Loucy (cell line): Measurements from ENCODE around the gene BCL2.

Source experiments
- H2AFZ ChIP-seq: fragments of 200-600 bp; sonication (generic); 2 replicates; pipeline ENCODE4 v1.6.0; 2016; ENCODE audit warnings: antibody characterized with exemption, mild to moderate bottlenecking, low read length, moderate library complexity
- H3F3A ChIP-seq: fragments of 200-600 bp; 2 replicates; pipeline ENCODE4 v1.6.0; 2016; ENCODE audit warnings: antibody characterized with exemption, low read depth, mild to moderate bottlenecking
- H3K27me3 ChIP-seq: fragments of 200-600 bp; sonication (generic); 2 replicates; pipeline ENCODE4 v1.6.1; 2014; ENCODE audit warnings: low read length, mild to moderate bottlenecking; ENCODE audit not compliant: insufficient read depth, poor library complexity, severe bottlenecking
- H3K36me3 ChIP-seq: fragments of 200-600 bp; sonication (generic); 2 replicates; pipeline ENCODE4 v1.6.1; 2016; ENCODE audit warnings: low read length; ENCODE audit not compliant: insufficient read depth
- H3K4me1 ChIP-seq: fragments of 200-600 bp; sonication (generic); 2 replicates; pipeline ENCODE4 v1.5.1; 2014; ENCODE audit warnings: low read length, mild to moderate bottlenecking; ENCODE audit not compliant: insufficient read depth, poor library complexity, severe bottlenecking
- H3K4me2 ChIP-seq: fragments of 200-600 bp; sonication (generic); 2 replicates; pipeline ENCODE4 v1.6.0; 2014; ENCODE audit warnings: antibody characterized with exemption, low read length, low read depth, mild to moderate bottlenecking; ENCODE audit not compliant: poor library complexity, severe bottlenecking
- H3K4me3 ChIP-seq: fragments of 200-600 bp; sonication (generic); 2 replicates; pipeline ENCODE4 v1.5.1; 2014; ENCODE audit warnings: low read length, mild to moderate bottlenecking, mixed read lengths; ENCODE audit not compliant: poor library complexity, severe bottlenecking
- H3K79me2 ChIP-seq: fragments of 200-600 bp; sonication (generic); 2 replicates; pipeline ENCODE4 v1.6.1; 2014; ENCODE audit warnings: low read length; ENCODE audit not compliant: insufficient read depth
- H3K9ac ChIP-seq: fragments of 200-600 bp; sonication (generic); 2 replicates; pipeline ENCODE4 v1.6.0; 2014; ENCODE audit warnings: mild to moderate bottlenecking, low read depth, low read length, moderate library complexity; ENCODE audit not compliant: poor library complexity, severe bottlenecking
- H3K9me2 ChIP-seq: fragments of 200-600 bp; sonication (generic); replicated peaks from 2 replicates; pipeline ENCODE4 v1.6.1; 2016; ENCODE audit warnings: low read depth, low read length, mixed read lengths
- H3K9me3 ChIP-seq: fragments of 200-600 bp; sonication (generic); 2 replicates; pipeline ENCODE4 v1.6.1; 2014; ENCODE audit warnings: mild to moderate bottlenecking, antibody characterized with exemption, low read length, low read depth; ENCODE audit not compliant: insufficient read depth
- H4K20me1 ChIP-seq: fragments of 200-600 bp; sonication (generic); 2 replicates; pipeline ENCODE4 v1.6.0; 2014; ENCODE audit warnings: antibody characterized with exemption, low read length, mild to moderate bottlenecking; ENCODE audit not compliant: insufficient read depth, poor library complexity, severe bottlenecking
- CTCF ChIP-seq: fragments of 200-600 bp; sonication (generic); conservative IDR thresholded peaks from 2 replicates; pipeline ENCODE4 v1.5.1; 2014; ENCODE audit warnings: mild to moderate bottlenecking, antibody characterized with exemption, low read length
- EZH2phosphoT487 ChIP-seq: fragments of 200-600 bp; IDR thresholded peaks from 2 replicates; pipeline ENCODE4 v1.6.1; 2018; ENCODE audit warnings: antibody characterized with exemption, mild to moderate bottlenecking, moderate library complexity, borderline replicate concordance

BCL2 gene

GRCh38 chr18:63292831-63293683 is 26.5 kb downstream of the BCL2 start:
- peaks cover 4% of the 10 kb centered on the region for H3K4me1 ChIP-seq
- no peaks in the 10 kb centered on the region for H3K9me3 ChIP-seq
- H2AFZ ChIP-seq, result no peak overlapping the region
- H3K4me2 ChIP-seq, result no peak overlapping the region
- H4K20me1 ChIP-seq, result peaks cover 10% of the 10 kb centered on the region
- no peaks in the 10 kb centered on the region for H3F3A ChIP-seq
- TF ChIP-seq EZH2phosphoT487, result no peak
- no peak for TF ChIP-seq CTCF
- H3K27me3 ChIP-seq, result no peaks in the 10 kb centered on the region
- no peak overlapping the region for H3K4me3 ChIP-seq
- H3K36me3 ChIP-seq, result peaks cover 42% of the 10 kb centered on the region; the same call in 1 of the 2 replicates
- H3K9me2 ChIP-seq, result no peaks in the 10 kb centered on the region
- peaks cover 91% of the 10 kb centered on the region for H3K79me2 ChIP-seq
- H3K9ac ChIP-seq, result no peak overlapping the region

- peaks cover 92% of the 10 kb centered on the region for H3K79me2 ChIP-seq
- H2AFZ ChIP-seq, result no peak overlapping the region
- no peak overlapping the region for H3K9ac ChIP-seq
- H4K20me1 ChIP-seq, result peaks cover 12% of the 10 kb centered on the region
- H3F3A ChIP-seq, result no peaks in the 10 kb centered on the region
- no peaks in the 10 kb centered on the region for H3K27me3 ChIP-seq
- H3K9me2 ChIP-seq, result no peaks in the 10 kb centered on the region
- no peak overlapping the region for H3K4me3 ChIP-seq
- no peak overlapping the region for H3K4me2 ChIP-seq
- H3K9me3 ChIP-seq, result no peaks in the 10 kb centered on the region
- H3K36me3 ChIP-seq, result peaks cover 30% of the 10 kb centered on the region; the same call in 1 of the 2 replicates
- TF ChIP-seq EZH2phosphoT487 (no peak), CTCF (no peak)
- no peaks in the 10 kb centered on the region for H3K4me1 ChIP-seq
These were observed 28.3 kb downstream of the BCL2 start for GRCh38 chr18:63291278-63291677.

- peaks cover 92% of the 10 kb centered on the region for H3K79me2 ChIP-seq
- no peaks in the 10 kb centered on the region for H3F3A ChIP-seq
- peaks cover 28% of the 10 kb centered on the region; the same call in 1 of the 2 replicates for H3K36me3 ChIP-seq
- no peak overlapping the region for H3K9ac ChIP-seq
- H3K4me3 ChIP-seq, result no peak overlapping the region
- H3K9me3 ChIP-seq, result no peaks in the 10 kb centered on the region
- TF ChIP-seq CTCF (no peak), EZH2phosphoT487 (no peak)
- no peak overlapping the region for H3K4me2 ChIP-seq
- no peak overlapping the region for H2AFZ ChIP-seq
- H4K20me1 ChIP-seq, result peaks cover 12% of the 10 kb centered on the region
- H3K27me3 ChIP-seq, result no peaks in the 10 kb centered on the region
- H3K4me1 ChIP-seq, result no peaks in the 10 kb centered on the region
- no peaks in the 10 kb centered on the region for H3K9me2 ChIP-seq
These were observed 28.8 kb downstream of the BCL2 start for GRCh38 chr18:63290821-63291200.
